Measurements from ENCODE around the gene HOXD1.
A peak's percentile ranks its signal among the peaks of the same experiment; 100 is the strongest.

The HOXD1 gene

GRCh38 chr2:176146645-176147044 lies 41.8 kb upstream of the HOXD1 start:
- Histone ChIP-seq H3K4me3 (ENCODE audit: low read length in 2 of 2) (no peak overlapping the region), H3K18ac (ENCODE audit: low read length) (no peak overlapping the region), H3K79me1 (ENCODE audit: low read depth, low read length) (no peaks in the 10 kb centered on the region), H3K9ac (ENCODE audit: low read depth, low read length, poor library complexity) (no peak overlapping the region), H3K27me3 (ENCODE audit: control insufficient read depth in 3 of 3, insufficient read depth in 3 of 3, low read depth in 1 of 3, low read length in 3 of 3) (peaks cover 43 to 97% (median 93%) of the 10 kb centered on the region in 3 experiments), H3K9me3 (replicated peaks in 1 of 2; ENCODE audit: control insufficient read depth in 2 of 2, insufficient read depth in 1 of 2, low read depth in 1 of 2, low read length in 2 of 2) (peaks cover 0 to 9% of the 10 kb centered on the region in 2 donors), H3K23ac (ENCODE audit: low read depth, low read length, poor library complexity) (no peak overlapping the region), H2BK12ac (ENCODE audit: low read length) (no peak overlapping the region), H2BK5ac (ENCODE audit: low read length) (no peak overlapping the region), H2AFZ (ENCODE audit: low read length) (no peak overlapping the region), H2BK15ac (ENCODE audit: low read length) (no peak overlapping the region), H3K4me1 (ENCODE audit: control insufficient read depth in 2 of 2, insufficient read depth in 1 of 2, low read depth in 1 of 2, low read length in 2 of 2) (no peaks in the 10 kb centered on the region), H3K4ac (ENCODE audit: low read length) (no peak overlapping the region), H3K36me3 (replicated peaks in 1 of 2; ENCODE audit: control insufficient read depth in 2 of 2, insufficient read depth in 2 of 2, low read length in 2 of 2) (no peaks in the 10 kb centered on the region), H3K14ac (ENCODE audit: low read length) (no peak overlapping the region), H2BK120ac (ENCODE audit: low read depth, low read length) (no peak overlapping the region), H3K27ac (replicated peaks; ENCODE audit: low read length) (no peak overlapping the region), H3K4me2 (ENCODE audit: insufficient read depth, low read length, poor library complexity, severe bottlenecking) (no peak overlapping the region), H2AK5ac (ENCODE audit: low read depth, low read length) (no peak overlapping the region), H4K91ac (ENCODE audit: low read depth, low read length, poor library complexity) (no peak overlapping the region), H4K8ac (ENCODE audit: low read depth, low read length) (no peak overlapping the region)
- no peak for DNase-seq (ENCODE audit: low spot score)

DNA sequence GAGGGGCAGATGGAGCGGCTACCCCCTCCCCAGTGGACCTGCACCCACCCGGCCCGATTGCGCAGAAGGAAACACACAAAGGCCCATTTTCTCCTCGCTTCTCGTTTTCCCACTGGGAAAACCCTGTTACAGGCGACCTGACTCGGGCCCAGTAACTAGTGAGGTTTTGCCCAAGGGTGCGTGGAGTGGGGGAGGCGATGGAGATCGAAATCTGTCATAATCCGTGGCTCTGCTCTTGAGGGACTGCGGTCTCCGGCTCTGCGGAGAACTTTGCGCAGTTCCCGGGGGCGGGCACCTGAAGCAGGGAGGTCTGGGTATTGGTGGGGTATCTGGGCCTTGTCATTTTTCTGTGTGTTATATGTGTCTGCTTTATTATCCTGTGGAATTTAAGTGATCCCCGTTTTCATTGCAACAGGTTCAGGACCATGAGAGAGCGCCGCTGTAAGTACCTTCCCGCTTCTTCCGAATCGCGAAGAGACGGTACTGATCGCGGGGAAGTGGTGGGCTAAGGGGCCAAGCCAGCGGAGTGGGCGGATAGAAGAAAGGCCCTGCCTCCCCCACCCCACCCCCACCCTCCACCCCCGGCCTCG lies 41.2 kb upstream of the HOXD1 start:
- no peak for DNase-seq (ENCODE audit: low spot score)
- Histone ChIP-seq H3K23ac (ENCODE audit: low read depth, low read length, poor library complexity) (no peak overlapping the region), H3K9ac (ENCODE audit: low read depth, low read length, poor library complexity) (no peak overlapping the region), H2BK120ac (ENCODE audit: low read depth, low read length) (no peak overlapping the region), H2AK5ac (ENCODE audit: low read depth, low read length) (no peak overlapping the region), H2BK15ac (ENCODE audit: low read length) (no peak overlapping the region), H3K18ac (ENCODE audit: low read length) (peak overlapping the region; percentile 13), H3K36me3 (replicated peaks in 1 of 2; ENCODE audit: control insufficient read depth in 2 of 2, insufficient read depth in 2 of 2, low read length in 2 of 2) (no peaks in the 10 kb centered on the region), H2BK12ac (ENCODE audit: low read length) (no peak overlapping the region), H2BK5ac (ENCODE audit: low read length) (no peak overlapping the region), H2AFZ (ENCODE audit: low read length) (peak overlapping the region; percentile 35), H3K4me1 (ENCODE audit: control insufficient read depth in 2 of 2, insufficient read depth in 1 of 2, low read depth in 1 of 2, low read length in 2 of 2) (no peaks in the 10 kb centered on the region), H4K8ac (ENCODE audit: low read depth, low read length) (no peak overlapping the region), H4K91ac (ENCODE audit: low read depth, low read length, poor library complexity) (no peak overlapping the region), H3K4me3 (ENCODE audit: low read length in 2 of 2) (no peak overlapping the region), H3K79me1 (ENCODE audit: low read depth, low read length) (no peaks in the 10 kb centered on the region), H3K9me3 (replicated peaks in 1 of 2; ENCODE audit: control insufficient read depth in 2 of 2, insufficient read depth in 1 of 2, low read depth in 1 of 2, low read length in 2 of 2) (peaks cover 0 to 9% of the 10 kb centered on the region in 2 donors), H3K14ac (ENCODE audit: low read length) (no peak overlapping the region), H3K27me3 (ENCODE audit: control insufficient read depth in 3 of 3, insufficient read depth in 3 of 3, low read depth in 1 of 3, low read length in 3 of 3) (peaks cover 48 to 97% (median 94%) of the 10 kb centered on the region in 3 experiments), H3K4me2 (ENCODE audit: insufficient read depth, low read length, poor library complexity, severe bottlenecking) (no peak overlapping the region), H3K27ac (replicated peaks; ENCODE audit: low read length) (no peak overlapping the region), H3K4ac (ENCODE audit: low read length) (no peak overlapping the region)
- no CpG with 5 or more reads among the region's 32 CpGs for WGBS, 2 donors (ENCODE audit: extremely low coverage in 2 of 2, insufficient read length in 2 of 2, insufficient replicate concordance in 1 of 2)

DNA sequence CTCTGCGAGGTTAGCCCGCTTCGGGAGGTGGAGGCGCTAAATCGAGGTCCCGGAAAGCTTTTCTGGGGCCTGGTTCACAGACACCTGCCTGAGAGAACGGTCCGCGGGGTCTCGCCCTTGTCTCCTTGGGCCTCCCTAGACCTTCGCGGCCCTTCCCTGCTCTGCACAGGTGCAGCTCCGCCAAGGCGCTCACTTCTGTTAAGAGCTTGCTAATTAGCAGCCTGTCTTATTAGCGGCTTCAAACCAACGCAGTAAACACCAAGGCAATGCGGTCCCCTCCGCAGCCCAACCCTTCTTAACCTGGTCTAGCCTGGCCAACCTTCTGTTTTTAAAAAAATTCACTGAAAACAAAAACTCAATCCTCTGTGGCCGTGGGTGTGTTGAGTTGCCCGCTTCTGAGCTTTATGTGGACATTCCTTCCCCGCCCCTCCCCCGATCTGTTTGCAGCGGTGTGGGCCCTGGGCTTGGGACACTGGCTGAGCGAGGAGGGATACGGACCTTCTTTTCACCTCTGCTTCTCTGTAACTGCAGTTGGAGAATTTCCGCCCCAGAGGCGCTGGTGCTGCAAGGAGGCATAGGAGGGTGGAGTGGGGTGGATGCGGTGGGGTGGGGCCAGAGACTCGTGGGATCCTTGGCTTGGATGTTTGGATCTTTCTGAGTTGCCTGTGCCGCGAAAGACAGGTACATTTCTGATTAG lies 40.5 kb upstream of the HOXD1 start:
- no CpG with 5 or more reads among the region's 31 CpGs for WGBS, 2 donors (ENCODE audit: extremely low coverage in 2 of 2, insufficient read length in 2 of 2, insufficient replicate concordance in 1 of 2)
- Histone ChIP-seq H3K4ac (ENCODE audit: low read length) (no peak overlapping the region), H3K18ac (ENCODE audit: low read length) (no peak overlapping the region), H3K79me1 (ENCODE audit: low read depth, low read length) (no peaks in the 10 kb centered on the region), H3K36me3 (replicated peaks in 1 of 2; ENCODE audit: control insufficient read depth in 2 of 2, insufficient read depth in 2 of 2, low read length in 2 of 2) (no peaks in the 10 kb centered on the region), H3K9ac (ENCODE audit: low read depth, low read length, poor library complexity) (no peak overlapping the region), H2BK15ac (ENCODE audit: low read length) (no peak overlapping the region), H3K23ac (ENCODE audit: low read depth, low read length, poor library complexity) (no peak overlapping the region), H2BK12ac (ENCODE audit: low read length) (no peak overlapping the region), H3K9me3 (replicated peaks in 1 of 2; ENCODE audit: control insufficient read depth in 2 of 2, insufficient read depth in 1 of 2, low read depth in 1 of 2, low read length in 2 of 2) (peaks cover 0 to 9% of the 10 kb centered on the region in 2 donors), H4K91ac (ENCODE audit: low read depth, low read length, poor library complexity) (no peak overlapping the region), H2AK5ac (ENCODE audit: low read depth, low read length) (no peak overlapping the region), H3K4me3 (ENCODE audit: low read length in 2 of 2) (no peak overlapping the region), H2BK120ac (ENCODE audit: low read depth, low read length) (no peak overlapping the region), H2AFZ (ENCODE audit: low read length) (no peak overlapping the region), H3K4me1 (ENCODE audit: control insufficient read depth in 2 of 2, insufficient read depth in 1 of 2, low read depth in 1 of 2, low read length in 2 of 2) (no peaks in the 10 kb centered on the region), H3K27me3 (ENCODE audit: control insufficient read depth in 3 of 3, insufficient read depth in 3 of 3, low read depth in 1 of 3, low read length in 3 of 3) (peaks cover 54 to 97% (median 95%) of the 10 kb centered on the region in 3 experiments), H3K4me2 (ENCODE audit: insufficient read depth, low read length, poor library complexity, severe bottlenecking) (no peak overlapping the region), H3K14ac (ENCODE audit: low read length) (no peak overlapping the region), H2BK5ac (ENCODE audit: low read length) (peak overlapping the region; percentile 13), H3K27ac (replicated peaks; ENCODE audit: low read length) (no peak overlapping the region), H4K8ac (ENCODE audit: low read depth, low read length) (no peak overlapping the region)
- DNase-seq (ENCODE audit: low spot score): no peak

- Histone ChIP-seq H2BK12ac (ENCODE audit: low read length) (no peak overlapping the region), H3K4me3 (ENCODE audit: low read length in 2 of 2) (no peak overlapping the region), H2AFZ (ENCODE audit: low read length) (no peak overlapping the region), H3K18ac (ENCODE audit: low read length) (no peak overlapping the region), H3K4me1 (ENCODE audit: control insufficient read depth in 2 of 2, insufficient read depth in 1 of 2, low read depth in 1 of 2, low read length in 2 of 2) (no peaks in the 10 kb centered on the region), H2AK5ac (ENCODE audit: low read depth, low read length) (no peak overlapping the region), H3K27me3 (ENCODE audit: control insufficient read depth in 3 of 3, insufficient read depth in 3 of 3, low read depth in 1 of 3, low read length in 3 of 3) (peaks cover 58 to 97% (median 95%) of the 10 kb centered on the region in 3 experiments), H3K4ac (ENCODE audit: low read length) (no peak overlapping the region), H3K4me2 (ENCODE audit: insufficient read depth, low read length, poor library complexity, severe bottlenecking) (no peak overlapping the region), H3K9me3 (replicated peaks in 1 of 2; ENCODE audit: control insufficient read depth in 2 of 2, insufficient read depth in 1 of 2, low read depth in 1 of 2, low read length in 2 of 2) (peaks cover 0 to 9% of the 10 kb centered on the region in 2 donors), H4K8ac (ENCODE audit: low read depth, low read length) (no peak overlapping the region), H3K79me1 (ENCODE audit: low read depth, low read length) (no peaks in the 10 kb centered on the region), H3K23ac (ENCODE audit: low read depth, low read length, poor library complexity) (no peak overlapping the region), H3K36me3 (replicated peaks in 1 of 2; ENCODE audit: control insufficient read depth in 2 of 2, insufficient read depth in 2 of 2, low read length in 2 of 2) (no peaks in the 10 kb centered on the region), H3K27ac (replicated peaks; ENCODE audit: low read length) (no peak overlapping the region), H3K14ac (ENCODE audit: low read length) (peak overlapping the region; percentile 50), H2BK15ac (ENCODE audit: low read length) (no peak overlapping the region), H4K91ac (ENCODE audit: low read depth, low read length, poor library complexity) (no peak overlapping the region), H2BK5ac (ENCODE audit: low read length) (no peak overlapping the region), H2BK120ac (ENCODE audit: low read depth, low read length) (no peak overlapping the region), H3K9ac (ENCODE audit: low read depth, low read length, poor library complexity) (no peak overlapping the region)
- DNase-seq (ENCODE audit: low spot score): no peak
- WGBS, 2 donors (ENCODE audit: extremely low coverage in 2 of 2, insufficient read length in 2 of 2, insufficient replicate concordance in 1 of 2): no CpG with 5 or more reads among the region's 11 CpGs
These were observed 39.6 kb upstream of the HOXD1 start for GRCh38 chr2:176148751-176149421.
